Body of pancreas (tissue), 4 donors: ENCODE results near the gene PIANP. TPM values are rescaled to one million over a fixed set of nuclear protein-coding genes. Genes with fewer than 3 reads are reported as not detected.

Source experiments
- ATAC-seq: fragments of 150-250 bp; one replicate; pipeline ENCODE4 v1.9.1; 2016
- DNase-seq, 4 donors: peaks; one replicate each; pipeline ENCODE4 v3.0.0-alpha.2; 2019
- H3K27ac ChIP-seq, 4 donors: fragments of 200-600 bp; sonication (generic); 1 replicate in 3 of 4; 2 replicates in 1 of 4; pipeline versions ENCODE4 v1.5.1 to v1.6.1; 2016 to 2019; ENCODE audit warnings: mild to moderate bottlenecking in 1 of 4, mixed read lengths in 1 of 4, moderate library complexity in 1 of 4
- H3K27me3 ChIP-seq, 2 donors: fragments of 200-600 bp; sonication (generic); one replicate each; pipeline ENCODE4 v1.6.0; 2016; ENCODE audit warnings: mild to moderate bottlenecking in 1 of 2
- H3K36me3 ChIP-seq, 2 donors: fragments of 200-600 bp; sonication (generic); replicated peaks in 1 of 2; 2 replicates each; pipeline ENCODE4 v1.5.1; 2016; ENCODE audit warnings: low read depth in 2 of 2; ENCODE audit not compliant: insufficient read depth in 1 of 2
- H3K4me1 ChIP-seq: fragments of 200-600 bp; sonication (generic); one replicate; pipeline ENCODE4 v1.6.0; 2016
- H3K4me3 ChIP-seq, 2 donors: fragments of 200-600 bp; sonication (generic); 1 replicate in 1 of 2; 2 replicates in 1 of 2; pipeline ENCODE4 v1.5.1; 2016 to 2019
- H3K9me3 ChIP-seq, 3 donors: fragments of 200-600 bp; sonication (generic); 1 replicate in 2 of 3; 2 replicates in 1 of 3; pipeline ENCODE4 v1.5.1; 2016
- CTCF ChIP-seq, 7 experiments: fragments of 450-650 bp in 4 of 7; fragments of 200-600 bp in 3 of 7; sonication (generic) in 3 of 7; IDR thresholded peaks; one replicate each; pipeline ENCODE4 v1.5.1; 2016 to 2019; ENCODE audit warnings: antibody characterized with exemption in 7 of 7
- POLR2A ChIP-seq, 3 donors: fragments of 450-650 bp; IDR thresholded peaks; one replicate each; pipeline ENCODE4 v1.6.1; 2016; ENCODE audit warnings: antibody characterized with exemption in 3 of 3, mild to moderate bottlenecking in 2 of 3
- WGBS, 2 donors: methylation state at CpG; one replicate each; pipeline ENCODE4 v1.1.5; 2017; 5-methylcytosine and 5-hydroxymethylcytosine counted together
- intact Hi-C: fragments of 100-400 bp; cut with DNase I; formaldehyde crosslinking; loops from one replicate; pipeline ENCODE4 v1.15.1; 2023
- small RNA-seq: library from RNA; depleted of rRNA; stranded (forward); fragments of <200 nt; gene quantifications from one replicate; pipeline ENCODE3, GENCODE V24; 2016
- total RNA-seq, 2 donors: library from RNA; depleted of rRNA; stranded (reverse); fragments of >200 nt; gene quantifications; one replicate each; pipeline ENCODE4 v1.1.0, GENCODE V29; 2016

The PIANP gene
- total RNA-seq, 2 donors from 2014 or later: not detected

DNA sequence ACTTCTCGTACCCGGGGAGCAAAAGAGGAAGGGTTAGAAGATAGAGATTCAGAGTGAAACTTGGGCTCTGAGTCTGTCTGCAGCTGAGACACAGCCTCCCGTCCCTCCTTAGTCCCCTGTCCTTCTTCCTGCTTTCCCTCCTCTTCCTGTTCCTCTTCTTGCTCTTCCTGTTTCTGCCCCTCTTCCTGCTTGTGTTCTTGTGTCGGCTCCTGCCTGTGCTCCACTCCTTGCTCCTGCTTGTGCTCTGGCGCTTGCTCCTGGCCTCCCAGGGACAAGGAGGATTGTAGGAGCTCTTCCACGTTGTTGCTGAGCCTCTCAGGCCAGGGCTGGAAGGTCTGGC lies 56.4 kb downstream of the PIANP start:
- no peaks in the 10 kb centered on the region for H3K9me3 ChIP-seq
- H3K27me3 ChIP-seq: no peaks in the 10 kb centered on the region
- no peak overlapping the region for H3K4me3 ChIP-seq
- H3K27ac ChIP-seq: peak overlapping the region in 1 of 4 donors; percentile 57
- no peak for TF ChIP-seq CTCF (IDR thresholded peaks at IDR 0.05)
- no peak for TF ChIP-seq POLR2A (IDR thresholded peaks at IDR 0.05)
- intact Hi-C loops: no loop called here
- WGBS, 2 donors: 55 to 60% methylated on average over 6 of the region's 6 CpGs
- peaks cover 10% of the 10 kb centered on the region for H3K4me1 ChIP-seq
- DNase-seq (peak in 1 of 4 donors; percentile 42), ATAC-seq (no peak)
- H3K36me3 ChIP-seq: no peaks in the 10 kb centered on the region

Small RNAs within 50 kb of the gene (small RNA-seq; reads per million reads assigned to genes)
- gene RNU6-781P: not detected

Other genes with a start within 250 kb of the PIANP start
- 10 to 100 TPM; 14.5 to 36.3 TPM for gene TAPBPL, start 248.8 kb downstream of the PIANP start, total RNA-seq
- 1 to 10 TPM; 2.9 to 5.9 TPM for gene VAMP1, start 230.1 kb downstream of the PIANP start, total RNA-seq
- gene MRPL51, start 207.6 kb downstream of the PIANP start, total RNA-seq: 10 to 100 TPM; 23.6 to 25.1 TPM
- gene NCAPD2, start 206.7 kb downstream of the PIANP start, total RNA-seq: 10 to 100 TPM in 1 of 2 donors, 1 to 10 TPM in 1; 9.3 to 46.1 TPM
- gene GAPDH, start 166.3 kb downstream of the PIANP start, total RNA-seq: 100 to 1,000 TPM; 311 to 476 TPM
- gene IFFO1, start 144.8 kb downstream of the PIANP start, total RNA-seq: 10 to 100 TPM; 11.4 to 13.2 TPM
- 10 to 100 TPM; 10.9 to 83.1 TPM for gene NOP2, start 132.5 kb downstream of the PIANP start, total RNA-seq
- 100 to 1,000 TPM; 114 to 122 TPM for gene CHD4, start 93.4 kb downstream of the PIANP start, total RNA-seq
- 1 to 10 TPM in 1 of 2 donors, under 1 TPM in 1; 0.66 to 3.6 TPM for gene LPAR5, start 64.9 kb downstream of the PIANP start, total RNA-seq
- 1 to 10 TPM in 1 of 2 donors, under 1 TPM in 1; 0.78 to 5.9 TPM for gene ACRBP, start 53.4 kb downstream of the PIANP start, total RNA-seq
- 10 to 100 TPM; 23.3 to 39.9 TPM for gene ING4, start 37.7 kb downstream of the PIANP start, total RNA-seq
- 10 to 100 TPM; 20.0 to 25.4 TPM for gene ZNF384, start 11.4 kb downstream of the PIANP start, total RNA-seq
- 10 to 100 TPM; 20.2 to 27.7 TPM for gene COPS7A, start 23.2 kb upstream of the PIANP start, total RNA-seq
- 10 to 100 TPM; 59.4 to 76.5 TPM for gene MLF2, start 52.3 kb upstream of the PIANP start, total RNA-seq
- gene PTMS, start 65.5 kb upstream of the PIANP start, total RNA-seq: 100 to 1,000 TPM in 1 of 2 donors, 10 to 100 TPM in 1; 69.5 to 109 TPM
- not detected for gene LAG3, start 71.7 kb upstream of the PIANP start, total RNA-seq
- gene CD4, start 88.7 kb upstream of the PIANP start, total RNA-seq: 1 to 10 TPM; 3.0 to 5.2 TPM
- under 1 TPM in 1 of 2 donors, not detected in 1; 0.78 TPM for gene GPR162, start 121.0 kb upstream of the PIANP start, total RNA-seq
- gene P3H3, start 127.6 kb upstream of the PIANP start, total RNA-seq: 10 to 100 TPM; 17.6 to 43.2 TPM
- gene GNB3, start 140.1 kb upstream of the PIANP start, total RNA-seq: under 1 TPM; 0.33 to 0.52 TPM
- 1 to 10 TPM in 1 of 2 donors, under 1 TPM in 1; 0.52 to 2.3 TPM for gene CDCA3, start 150.5 kb upstream of the PIANP start, total RNA-seq
- gene USP5, start 151.3 kb upstream of the PIANP start, total RNA-seq: 10 to 100 TPM; 18.2 to 60.6 TPM
- 100 to 1,000 TPM; 134 to 152 TPM for gene TPI1, start 166.7 kb upstream of the PIANP start, total RNA-seq
- 10 to 100 TPM in 1 of 2 donors, 1 to 10 TPM in 1; 2.6 to 11.9 TPM for gene SPSB2, start 172.5 kb upstream of the PIANP start, total RNA-seq
- gene LRRC23, start 204.0 kb upstream of the PIANP start, total RNA-seq: 10 to 100 TPM in 1 of 2 donors, 1 to 10 TPM in 1; 7.0 to 21.1 TPM
- gene ENO2, start 213.8 kb upstream of the PIANP start, total RNA-seq: 10 to 100 TPM in 1 of 2 donors, 1 to 10 TPM in 1; 4.4 to 11.9 TPM
- 10 to 100 TPM; 36.1 to 86.7 TPM for gene ATN1, start 227.1 kb upstream of the PIANP start, total RNA-seq
- not detected for gene RNU7-1, start 243.0 kb upstream of the PIANP start, total RNA-seq
- 100 to 1,000 TPM; 219 to 302 TPM for gene C12orf57, start 243.2 kb upstream of the PIANP start, total RNA-seq